Lower leg skin (tissue), 3 donors: ENCODE results near the gene TNPO1.

Experiments used
- CTCF ChIP-seq, 3 donors: fragments of 450-650 bp; IDR thresholded peaks; one replicate each; pipeline ENCODE4 v1.5.1; 2016; ENCODE audit warnings: antibody characterized with exemption in 3 of 3, mild to moderate bottlenecking in 3 of 3, moderate library complexity in 2 of 3
- POLR2A ChIP-seq, 2 donors: fragments of 450-650 bp; IDR thresholded peaks; one replicate each; pipeline ENCODE4 v1.6.1; 2016 to 2017; ENCODE audit warnings: antibody characterized with exemption in 2 of 2, mild to moderate bottlenecking in 1 of 2, moderate library complexity in 1 of 2

DNA sequence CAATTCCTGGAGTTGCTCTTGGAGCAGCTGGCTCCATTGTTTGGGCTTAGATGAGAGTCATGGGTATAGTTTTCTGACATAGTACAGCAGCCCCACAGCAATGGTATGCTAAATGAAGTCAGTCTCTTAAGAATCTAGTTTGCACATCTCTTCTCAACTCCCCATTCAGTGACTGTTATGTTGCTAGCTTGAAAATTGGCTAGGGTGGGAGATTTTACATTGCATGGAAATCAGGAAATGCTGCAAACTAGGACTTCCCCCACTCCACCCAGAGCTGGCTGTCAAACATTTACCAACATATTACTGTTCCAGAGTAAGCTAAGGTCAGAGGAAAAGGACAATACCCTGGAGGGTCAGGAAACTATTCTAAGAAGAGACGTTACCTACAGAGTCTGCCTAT is 121.7 kb downstream of the TNPO1 start:
- TF ChIP-seq CTCF (IDR thresholded peaks at IDR 0.05) (no peak), POLR2A (IDR thresholded peaks at IDR 0.05) (no peak)
